Stimulated activated CD8-positive, alpha-beta memory T cell treated with anti-CD3 and anti-CD28 coated beads, Interleukin-12 subunit alpha, Interleukin-12 subunit beta, amount 100 ng/mL, for 1 hour (primary cell): ENCODE data around the gene RALGPS2.
"Not testable (repeated sequence)": the region's sequence is repeated elsewhere in the genome, so short reads cannot be mapped to it uniquely, and the experiment has no call there.

Source experiments
- DNase-seq: peaks from one replicate; pipeline ENCODE4 v3.0.0-alpha.2; 2020; ENCODE audit warnings: low read depth

RALGPS2 gene

GRCh38 chr1:178725466-178726086 lies 532 bp downstream of the RALGPS2 start:
- DNase-seq, result no peak

GRCh38 chr1:178726087-178726517 lies 1.1 kb downstream of the RALGPS2 start:
- peak; percentile 21 for DNase-seq

- no peak for DNase-seq
Observed at GRCh38 chr1:178726545-178726944, 1.5 kb downstream of the RALGPS2 start.

- DNase-seq, result no peak
Observed at GRCh38 chr1:178727014-178727895, 2.2 kb downstream of the RALGPS2 start.

- DNase-seq, result no peak
Observed at GRCh38 chr1:178733972-178734371, 8.9 kb downstream of the RALGPS2 start.

GRCh38 chr1:178738780-178739179 lies 13.7 kb downstream of the RALGPS2 start:
- no peak for DNase-seq

- DNase-seq, result no peak
Observed at GRCh38 chr1:178739285-178740045, 14.4 kb downstream of the RALGPS2 start.

GRCh38 chr1:178740491-178740890 lies 15.4 kb downstream of the RALGPS2 start:
- no peak for DNase-seq

- DNase-seq, result no peak
Observed at GRCh38 chr1:178740924-178741323, 15.9 kb downstream of the RALGPS2 start.

GRCh38 chr1:178743801-178744200 lies 18.8 kb downstream of the RALGPS2 start:
- no peak for DNase-seq

GRCh38 chr1:178745260-178745659 lies 20.2 kb downstream of the RALGPS2 start:
- DNase-seq, result no peak

- DNase-seq, result no peak
Observed at GRCh38 chr1:178746345-178746744, 21.3 kb downstream of the RALGPS2 start.

- not testable (repeated sequence) for DNase-seq
Observed at GRCh38 chr1:178747361-178747760, 22.3 kb downstream of the RALGPS2 start.

GRCh38 chr1:178749581-178750166 lies 24.6 kb downstream of the RALGPS2 start:
- DNase-seq, result no peak

- no peak for DNase-seq
Observed at GRCh38 chr1:178751046-178751445, 26.0 kb downstream of the RALGPS2 start.

GRCh38 chr1:178752891-178753290 lies 27.8 kb downstream of the RALGPS2 start:
- DNase-seq, result no peak

- DNase-seq, result not testable (repeated sequence)
Observed at GRCh38 chr1:178754655-178755256, 29.7 kb downstream of the RALGPS2 start.

- no peak for DNase-seq
Observed at GRCh38 chr1:178768423-178768822, 43.4 kb downstream of the RALGPS2 start.

- no peak for DNase-seq
Observed at GRCh38 chr1:178772952-178773351, 47.9 kb downstream of the RALGPS2 start.

- DNase-seq, result no peak
Observed at GRCh38 chr1:178774263-178774662, 49.2 kb downstream of the RALGPS2 start.

GRCh38 chr1:178776553-178776952 lies 51.5 kb downstream of the RALGPS2 start:
- no peak for DNase-seq
